GM20000 (cell line): ENCODE results near the gene LCNL1.

Experiments used
- DNase-seq: peaks from one replicate; pipeline ENCODE4 v3.0.0; 2012; ENCODE audit warnings: low spot score
- CTCF ChIP-seq: IDR thresholded peaks from 2 replicates; pipeline ENCODE4 v1.5.1; 2012; ENCODE audit warnings: mild to moderate bottlenecking, control low read depth; ENCODE audit errors: extremely low read depth, missing control alignments

Gene LCNL1

GRCh38 chr9:136949239-136949816, 33.5 kb upstream of the LCNL1 start:
- no peak for DNase-seq
- TF ChIP-seq CTCF: no peak

- no peak for TF ChIP-seq CTCF
- DNase-seq: peak; percentile 100
These were observed 32.8 kb upstream of the LCNL1 start for GRCh38 chr9:136949817-136950655.

DNA sequence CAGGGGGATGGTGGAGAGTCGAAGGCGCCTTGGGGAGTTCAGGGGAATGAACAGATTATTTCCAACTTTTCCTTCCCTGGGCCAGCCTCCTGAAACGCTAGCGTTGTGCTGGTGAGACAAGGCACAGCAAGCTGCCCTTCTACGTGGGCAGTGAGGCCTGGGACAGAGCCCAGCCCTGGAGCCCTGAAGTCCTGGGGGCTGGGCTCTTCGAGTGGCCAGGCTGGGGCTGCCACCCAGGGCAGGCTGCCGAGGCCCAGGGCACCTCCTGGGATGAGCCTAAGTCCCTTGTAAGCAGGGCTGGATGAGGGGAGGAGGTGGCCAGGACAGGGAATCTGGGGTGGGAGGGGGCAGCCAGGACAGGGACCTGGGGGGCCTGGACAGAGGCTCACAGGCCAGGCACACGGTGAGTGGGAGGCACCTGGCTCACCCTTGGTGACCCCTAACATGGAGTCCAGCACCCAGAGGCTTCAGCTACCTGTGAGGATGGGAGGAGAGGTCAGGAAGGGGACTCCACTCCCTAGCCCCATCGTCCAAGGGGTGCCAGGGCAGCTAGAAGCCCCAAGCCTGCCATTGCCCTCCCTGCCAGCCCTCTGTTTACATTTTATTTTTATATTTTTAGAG, 32.0 kb upstream of the LCNL1 start:
- no peak for DNase-seq
- TF ChIP-seq CTCF: no peak

GRCh38 chr9:136951541-136952320, 31.1 kb upstream of the LCNL1 start, which contains the start of gene LCN12:
Gene LCN12 (plus strand): TSS chr9:136952273. CDS start chr9:136952328, 55 bp downstream.
- TF ChIP-seq CTCF: no peak

GRCh38 chr9:136952321-136952850, 30.4 kb upstream of the LCNL1 start:
- TF ChIP-seq CTCF: no peak
- DNase-seq: no peak

More at GRCh38 chr9:136951541-136952320, 31.1 kb upstream of the LCNL1 start, which contains the start of gene LCN12:
- no peak for DNase-seq

DNA sequence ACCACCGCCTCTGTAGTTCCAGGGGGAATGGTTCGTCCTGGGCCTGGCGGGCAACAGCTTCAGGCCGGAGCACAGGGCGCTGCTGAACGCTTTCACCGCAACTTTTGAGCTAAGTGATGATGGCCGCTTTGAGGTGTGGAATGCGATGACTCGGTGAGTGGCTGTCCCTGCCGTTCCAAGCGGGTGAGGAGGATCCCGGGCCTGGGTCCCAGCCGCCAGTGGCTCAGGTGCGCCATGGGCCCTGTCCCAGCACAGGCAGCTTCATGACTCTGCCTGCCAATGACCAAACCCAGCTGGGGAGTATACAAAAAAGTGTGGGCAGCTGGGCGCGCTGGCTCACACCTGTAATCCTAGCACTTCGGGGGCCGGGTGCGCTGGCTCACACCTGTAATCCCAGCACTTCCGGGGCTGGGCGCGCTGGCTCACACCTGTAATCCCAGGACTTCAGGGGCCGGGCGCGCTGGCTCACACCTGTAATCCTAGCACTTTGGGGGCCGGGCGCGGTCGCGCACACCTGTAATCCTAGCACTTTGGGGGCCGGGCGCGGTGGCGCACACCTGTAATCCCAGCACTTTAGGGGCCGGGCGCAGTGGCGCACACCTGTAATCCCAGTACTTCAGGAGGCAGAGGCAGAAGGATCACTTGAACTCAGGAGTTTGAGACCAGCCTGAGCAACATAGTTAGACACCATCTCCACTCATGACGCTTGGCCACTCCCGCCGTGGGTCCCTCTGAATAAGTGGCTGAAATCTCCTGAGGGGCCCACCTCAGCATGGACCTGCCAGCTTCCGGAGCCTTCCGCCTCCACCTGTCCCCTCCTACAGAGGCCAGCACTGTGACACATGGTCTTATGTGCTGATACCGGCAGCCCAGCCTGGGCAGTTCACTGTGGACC, 29.7 kb upstream of the LCNL1 start:
- no peak for DNase-seq
- no peak for TF ChIP-seq CTCF
